Astrocyte of the hippocampus (primary cell): ENCODE measurements around the gene SAMM50.

Experiments
- DNase-seq: peaks from one replicate; pipeline ENCODE4 v3.0.0; 2011; ENCODE audit warnings: low read depth, low spot score

SAMM50 gene

DNA sequence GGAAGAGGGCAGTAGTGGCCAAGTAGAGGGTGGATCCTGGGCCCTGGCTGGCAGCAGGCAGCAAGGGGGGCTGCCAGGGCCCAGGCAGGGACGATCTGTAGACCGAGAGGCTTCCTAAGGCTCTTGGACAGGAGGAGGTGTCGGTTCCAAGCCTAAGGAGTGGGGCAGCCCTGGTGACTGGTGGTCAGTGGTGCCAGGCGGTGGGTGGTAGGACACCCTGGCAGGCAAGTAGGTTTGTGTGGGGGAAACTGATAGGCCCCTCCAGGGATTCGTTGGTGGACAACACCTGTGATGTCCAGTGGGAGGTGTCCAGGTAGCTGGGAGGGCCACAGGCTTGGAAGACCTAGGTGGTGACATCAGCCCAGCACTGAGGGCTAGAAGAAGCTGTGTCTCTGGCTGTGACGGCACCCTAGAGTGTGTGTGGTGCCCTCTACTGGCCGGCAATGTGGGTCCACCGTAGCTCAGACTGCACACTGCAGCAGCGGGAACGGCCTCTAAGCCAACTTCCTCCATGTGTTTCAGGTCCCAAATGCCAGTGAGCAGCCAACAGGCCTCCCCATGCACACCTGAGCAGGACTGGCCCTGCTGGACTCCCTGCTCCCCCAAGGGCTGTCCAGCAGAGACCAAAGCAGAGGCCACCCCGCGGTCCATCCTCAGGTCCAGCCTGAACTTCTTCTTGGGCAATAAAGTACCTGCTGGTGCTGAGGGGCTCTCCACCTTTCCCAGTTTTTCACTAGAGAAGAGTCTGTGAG lies 9.4 kb upstream of the SAMM50 start:
- peak; percentile 78 for DNase-seq

DNA sequence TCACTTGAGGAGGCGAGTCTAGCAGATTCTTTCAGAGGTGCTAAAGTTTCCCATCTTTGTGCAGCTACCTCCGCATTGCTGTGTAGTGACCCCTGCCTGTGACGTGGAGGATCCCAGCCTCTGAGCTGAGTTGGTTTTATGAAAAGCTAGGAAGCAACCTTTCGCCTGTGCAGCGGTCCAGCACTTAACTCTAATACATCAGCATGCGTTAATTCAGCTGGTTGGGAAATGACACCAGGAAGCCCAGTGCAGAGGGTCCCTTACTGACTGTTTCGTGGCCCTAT lies 8.9 kb upstream of the SAMM50 start:
- DNase-seq: peak; percentile 12

DNA sequence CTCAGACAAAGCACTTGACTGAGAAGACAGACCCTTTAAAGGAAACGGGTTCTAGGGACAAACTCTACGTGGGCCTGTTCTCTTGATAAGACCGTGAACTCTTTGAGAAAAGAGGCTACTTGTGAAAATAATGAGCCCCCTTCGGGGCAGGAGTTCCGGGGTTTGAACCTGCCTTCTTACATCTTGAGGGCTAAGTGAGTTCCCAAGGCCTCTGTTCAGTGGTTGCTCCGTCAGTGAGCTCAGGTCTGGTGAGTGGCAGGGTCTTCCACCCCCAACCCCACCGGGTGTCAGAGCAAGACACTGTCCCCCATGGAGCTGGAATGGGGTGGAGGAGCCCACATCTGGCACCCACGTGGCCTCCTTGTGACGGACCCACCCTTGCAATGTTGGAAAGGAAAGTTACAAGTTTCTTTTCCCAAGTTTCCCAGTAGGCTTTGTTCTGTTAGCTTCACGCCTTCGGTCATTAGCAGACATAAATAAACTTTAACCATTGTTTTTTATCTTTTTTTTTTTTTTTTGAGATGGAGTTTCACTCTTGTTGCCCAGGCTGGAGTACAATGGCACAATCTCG lies 6.3 kb upstream of the SAMM50 start:
- no peak for DNase-seq

DNA sequence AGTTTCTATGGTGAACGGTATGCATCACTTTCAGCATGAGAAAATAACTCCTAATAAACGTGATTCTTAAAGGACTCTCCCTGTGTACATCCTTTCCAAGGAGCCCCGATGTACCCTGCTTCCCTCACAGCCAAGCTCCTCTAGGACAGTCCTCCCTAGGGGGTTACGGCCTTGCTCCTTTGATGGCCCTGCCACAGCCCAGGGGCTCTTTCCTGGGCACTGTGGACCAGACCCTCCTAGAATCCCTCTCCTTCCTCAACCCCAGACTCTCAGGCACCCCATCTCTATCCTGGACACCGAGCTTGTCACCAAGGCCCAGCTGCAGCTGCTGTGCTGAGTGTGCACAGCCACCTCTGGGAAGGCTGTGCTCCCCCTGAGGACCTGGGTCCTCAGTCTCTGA lies 3.9 kb upstream of the SAMM50 start:
- no peak for DNase-seq

DNA sequence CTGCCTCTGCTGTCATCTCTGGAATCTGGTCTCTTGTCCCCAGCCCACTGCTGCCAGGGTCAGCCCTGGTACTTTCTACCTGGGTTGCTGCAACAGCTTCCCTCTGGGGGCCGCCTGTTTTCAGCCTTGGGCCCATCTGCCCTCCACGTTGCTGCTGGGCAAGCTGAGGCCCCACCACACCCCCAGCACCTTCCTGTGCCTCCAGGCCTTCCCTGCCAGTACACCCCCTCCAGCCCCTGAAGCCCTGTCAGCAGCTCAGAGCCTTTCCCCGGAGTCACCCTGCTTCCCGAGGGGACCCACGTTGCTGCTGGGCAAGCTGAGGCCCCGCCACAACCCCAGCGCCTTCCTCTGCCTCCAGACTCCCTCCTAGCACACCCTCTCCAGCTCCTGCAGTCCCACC lies 3.3 kb upstream of the SAMM50 start:
- no peak for DNase-seq

DNA sequence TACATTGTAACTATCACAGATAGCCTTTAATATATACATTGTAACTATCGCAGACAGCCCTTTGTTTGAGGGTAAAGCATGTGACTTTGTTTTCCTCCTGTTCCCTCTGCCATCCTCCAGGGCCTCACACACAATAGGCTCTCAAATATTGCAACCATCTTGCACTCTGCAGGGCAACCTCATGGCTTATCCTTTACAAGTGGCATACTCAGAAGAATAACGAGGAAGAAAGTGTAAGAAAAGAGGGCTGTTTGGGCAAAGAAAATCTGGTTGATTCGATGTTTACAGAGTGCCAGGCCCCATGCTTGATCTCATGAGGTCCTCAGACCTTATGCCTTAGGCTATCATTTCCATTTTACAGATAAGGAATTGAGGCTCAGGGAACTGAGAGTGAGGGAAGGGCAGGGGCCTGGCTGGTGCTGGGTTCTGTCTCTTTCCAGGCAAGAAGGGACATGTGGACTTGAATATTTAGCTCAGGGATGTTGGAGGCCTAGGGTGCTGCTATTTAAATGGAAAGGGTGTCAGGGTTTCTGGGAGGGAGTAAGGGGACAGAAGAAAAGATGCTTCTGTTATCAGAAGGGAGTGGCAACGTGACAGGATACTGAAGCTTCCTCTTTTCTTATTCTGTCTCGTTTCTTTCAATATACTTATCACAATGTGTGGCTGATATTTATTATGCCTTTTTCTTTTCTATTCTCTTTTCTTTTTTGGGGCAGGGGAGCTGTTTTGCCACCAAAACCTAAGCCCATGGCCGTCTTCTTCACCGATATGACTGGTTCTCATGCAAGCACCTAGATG lies 1.1 kb upstream of the SAMM50 start:
- DNase-seq: no peak

DNA sequence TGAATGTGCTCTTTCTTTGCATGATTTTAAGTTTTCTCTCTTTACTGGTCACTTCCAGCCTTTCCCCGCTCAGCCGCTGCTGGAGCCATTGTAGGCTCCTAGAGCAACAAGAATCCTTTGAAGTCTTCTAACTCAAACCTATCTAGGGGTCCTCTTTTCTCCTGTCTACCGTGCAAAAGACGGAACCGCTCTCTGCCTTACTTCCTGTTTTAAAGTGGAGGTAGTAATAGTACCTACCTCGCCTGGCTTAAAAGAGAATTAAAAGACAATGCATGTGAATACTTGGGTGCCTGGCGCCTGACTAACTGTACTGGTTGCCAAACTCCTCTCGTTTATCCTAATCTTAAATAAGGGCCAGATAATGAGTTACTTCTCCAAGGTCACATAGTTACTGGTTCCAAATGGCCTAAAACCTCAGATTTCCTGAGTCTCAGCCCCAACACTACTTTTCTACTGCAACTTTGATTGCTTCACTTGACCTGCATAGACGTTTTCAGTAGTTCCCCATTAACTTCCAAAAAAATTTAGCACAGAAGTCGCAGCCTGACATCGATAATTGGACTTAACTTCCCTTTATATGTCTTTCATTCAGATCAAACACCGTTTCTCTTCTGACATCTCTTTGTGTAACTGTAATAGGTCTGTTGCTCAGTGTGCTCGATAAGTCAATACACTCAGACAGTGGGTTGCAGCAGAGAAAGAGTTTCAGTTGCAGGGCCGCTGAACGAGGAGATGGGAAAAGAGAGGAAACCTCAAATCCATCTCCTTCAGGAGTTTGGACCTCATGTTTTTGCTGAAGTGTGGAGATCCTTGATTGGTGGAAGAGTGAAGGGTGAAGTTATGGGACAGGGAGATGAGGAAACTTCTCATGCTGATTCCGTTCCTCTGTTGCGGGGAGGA lies 891 bp downstream of the SAMM50 start:
- DNase-seq: no peak

DNA sequence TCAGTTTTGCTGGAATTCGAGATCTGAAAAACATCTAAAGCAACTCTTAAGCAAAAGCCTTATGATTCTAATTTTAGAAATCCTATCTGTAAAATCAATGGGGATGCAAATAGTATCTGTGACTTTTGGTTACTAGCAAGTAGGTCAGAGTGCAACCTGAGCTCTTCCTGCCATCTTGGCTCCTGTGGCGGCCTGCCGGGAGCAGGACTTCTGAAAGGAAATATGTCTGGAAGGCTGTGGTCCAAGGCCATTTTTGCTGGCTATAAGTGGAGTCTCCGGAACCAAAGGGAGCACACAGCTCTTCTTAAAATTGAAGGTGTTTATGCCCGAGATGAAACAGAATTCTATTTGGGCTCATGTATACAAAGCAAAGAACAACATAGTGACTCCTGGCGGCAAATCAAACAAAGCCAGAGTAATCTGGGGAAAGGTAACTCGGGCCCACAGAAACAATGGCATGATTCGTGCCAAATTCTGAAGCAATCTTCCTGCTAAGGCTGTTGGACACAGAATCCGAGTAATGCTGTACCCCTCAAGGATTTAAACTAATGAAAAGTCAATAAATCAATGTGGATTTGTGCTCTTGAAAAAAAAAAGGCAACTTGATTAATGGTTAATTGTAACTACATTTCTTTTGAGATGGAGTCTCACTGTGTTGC lies 1.7 kb downstream of the SAMM50 start:
- DNase-seq: no peak

DNA sequence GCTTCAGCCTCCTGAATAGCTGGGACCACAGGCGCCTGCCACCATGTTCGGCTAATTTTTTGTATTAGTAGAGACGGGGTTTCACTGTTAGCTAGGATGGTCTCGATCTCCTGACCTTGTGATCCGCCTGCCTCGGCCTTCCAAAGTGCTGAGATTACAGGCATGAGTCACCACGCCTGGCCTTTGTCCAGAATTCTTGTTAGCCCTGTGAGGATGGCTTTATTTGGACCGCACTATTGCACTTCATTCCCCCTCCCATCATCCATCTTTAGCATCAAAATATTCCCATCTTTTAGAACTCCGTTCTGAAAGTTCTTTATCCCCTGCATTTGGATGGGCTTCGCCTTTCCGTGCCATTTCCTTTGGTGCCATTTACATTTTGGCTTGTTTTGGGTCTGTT lies 2.6 kb downstream of the SAMM50 start:
- peak; percentile 14 for DNase-seq

DNA sequence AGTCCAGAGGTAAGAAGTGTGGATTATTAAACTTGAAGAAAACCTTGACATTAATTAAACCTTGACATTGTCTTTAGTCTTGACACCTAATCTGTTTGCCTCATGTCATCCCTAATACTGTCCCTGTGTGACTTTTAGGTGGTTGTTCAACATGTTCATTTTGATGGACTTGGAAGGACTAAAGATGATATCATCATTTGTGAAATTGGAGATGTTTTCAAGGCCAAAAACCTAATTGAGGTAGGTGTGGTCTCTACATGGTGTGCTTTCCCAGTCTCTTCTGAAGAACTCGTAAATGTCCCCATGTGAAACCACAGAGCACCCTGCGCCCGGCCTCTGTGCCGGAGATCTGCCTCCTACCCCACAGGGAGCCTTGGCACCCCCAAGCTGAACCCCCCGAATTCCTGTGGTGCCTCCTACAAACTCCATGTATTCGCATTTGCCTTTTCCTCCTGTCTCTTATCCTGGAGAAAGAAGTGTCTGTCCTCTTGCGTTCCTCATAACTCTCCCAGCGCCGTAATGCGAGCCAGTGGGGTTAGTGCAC lies 9.1 kb downstream of the SAMM50 start:
- DNase-seq: no peak

DNA sequence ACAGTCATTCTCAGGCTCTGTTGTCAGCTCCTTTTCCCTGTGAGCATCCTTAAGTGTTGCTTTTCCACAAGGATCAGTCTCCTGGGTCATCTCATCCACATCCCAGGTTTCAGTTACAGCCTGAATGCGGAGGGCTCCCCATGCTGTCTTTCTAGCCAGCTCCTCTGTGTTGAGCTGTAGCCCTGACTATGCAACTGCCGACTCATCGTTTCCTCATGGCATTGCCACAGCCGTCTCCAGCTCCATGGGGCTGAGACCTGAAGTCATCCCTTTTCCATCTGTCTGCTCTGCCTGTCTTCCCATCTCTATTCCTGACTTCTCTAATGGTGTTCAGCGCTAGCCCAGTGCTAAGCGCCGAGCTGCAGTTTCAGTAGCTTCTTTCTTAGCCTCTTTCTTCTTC lies 11.8 kb downstream of the SAMM50 start:
- DNase-seq: no peak

DNA sequence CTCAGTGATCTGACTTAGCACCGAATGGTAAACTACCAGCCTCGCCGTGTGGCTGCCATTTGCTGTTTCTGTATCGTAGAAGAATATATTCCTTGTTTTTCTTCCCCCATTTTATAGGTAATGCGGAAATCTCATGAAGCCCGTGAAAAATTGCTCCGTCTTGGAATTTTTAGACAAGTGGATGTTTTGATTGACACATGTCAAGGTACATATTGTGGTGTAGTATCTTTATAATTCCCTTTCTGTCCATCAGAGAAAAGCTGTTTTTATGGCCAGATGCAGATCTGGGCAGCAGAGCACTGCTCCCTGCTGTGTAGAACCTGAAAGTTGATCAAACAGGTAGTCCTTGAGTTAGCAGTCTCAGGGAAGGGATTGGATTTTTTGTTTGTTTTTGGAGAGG lies 13.4 kb downstream of the SAMM50 start:
- DNase-seq: no peak

DNA sequence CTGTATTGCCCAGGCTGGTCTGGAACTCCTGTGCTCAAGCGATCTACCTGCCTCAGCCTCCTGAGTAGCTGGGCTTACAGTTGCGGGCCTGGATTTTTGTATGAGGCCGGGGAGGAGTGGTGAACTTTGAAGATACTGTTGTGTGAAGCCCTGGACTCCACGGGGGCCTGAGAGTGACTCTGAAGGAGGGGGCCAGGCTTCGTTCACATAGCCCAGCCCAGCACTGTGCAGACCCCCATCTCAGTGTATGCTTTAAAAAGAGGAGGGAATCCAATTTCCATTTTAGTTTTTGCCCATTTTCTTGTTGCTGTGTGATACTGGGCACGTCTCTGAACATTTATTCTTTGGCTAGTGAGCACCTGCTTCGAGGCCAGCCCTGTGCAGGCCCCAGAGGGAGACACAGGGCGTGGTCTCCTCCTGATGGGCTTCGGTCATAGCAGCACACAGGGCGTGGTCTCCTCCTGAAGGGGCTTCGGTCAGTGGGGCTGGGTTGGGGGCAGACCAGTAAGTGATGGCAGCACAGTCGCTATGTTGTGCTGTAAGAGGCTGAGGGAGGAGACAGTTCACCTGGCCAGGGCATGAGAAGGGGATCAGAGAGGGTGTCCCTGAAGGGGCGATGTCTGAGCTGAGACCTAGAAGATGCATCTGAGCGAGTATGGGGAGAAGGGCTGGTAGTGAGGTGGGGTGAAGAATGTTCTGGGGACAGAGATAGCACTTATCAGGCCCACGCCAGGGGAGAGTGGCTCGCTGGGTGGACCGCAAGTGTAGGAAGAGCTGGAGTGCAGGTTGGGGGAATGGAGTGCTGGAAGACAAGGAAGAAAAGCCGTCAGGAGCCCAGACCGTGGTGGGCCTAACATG lies 14.0 kb downstream of the SAMM50 start:
- no peak for DNase-seq

DNA sequence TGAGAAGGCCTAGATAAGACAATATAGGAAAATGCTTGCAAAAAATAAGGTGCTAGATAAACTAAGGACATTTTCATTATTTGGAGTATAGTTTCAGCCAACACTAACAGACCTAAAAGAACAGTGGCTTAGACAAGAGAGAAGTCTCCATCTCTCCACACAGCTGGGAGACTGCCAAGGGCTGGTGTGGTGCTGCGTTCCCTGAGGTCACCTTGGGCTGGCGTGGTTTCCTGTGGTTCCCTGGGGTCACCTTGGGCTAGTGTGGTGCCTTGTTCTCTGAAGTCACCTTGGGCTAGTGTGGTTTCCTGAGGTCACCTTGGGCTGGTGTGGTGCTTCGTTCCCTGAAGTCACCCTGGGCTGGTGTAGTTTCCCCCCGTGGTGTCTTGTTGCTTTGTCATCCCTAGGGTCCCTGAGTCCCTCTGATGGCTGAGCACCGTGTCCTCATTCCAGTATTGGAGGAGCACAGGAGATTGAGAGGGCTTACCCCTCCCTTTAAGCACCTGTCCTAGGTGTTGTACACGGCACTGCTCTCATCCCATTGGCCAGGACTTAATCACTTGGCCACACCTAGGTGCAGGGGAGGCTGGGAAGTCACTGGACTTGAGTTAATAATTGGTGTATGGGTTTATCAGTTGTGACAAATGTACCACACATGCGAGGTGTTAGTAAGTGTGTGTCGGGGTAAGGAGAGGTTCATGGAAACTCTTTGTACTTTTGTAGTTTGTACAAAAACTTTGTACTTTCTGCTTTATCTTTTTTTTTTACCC lies 14.9 kb downstream of the SAMM50 start:
- no peak for DNase-seq

DNA sequence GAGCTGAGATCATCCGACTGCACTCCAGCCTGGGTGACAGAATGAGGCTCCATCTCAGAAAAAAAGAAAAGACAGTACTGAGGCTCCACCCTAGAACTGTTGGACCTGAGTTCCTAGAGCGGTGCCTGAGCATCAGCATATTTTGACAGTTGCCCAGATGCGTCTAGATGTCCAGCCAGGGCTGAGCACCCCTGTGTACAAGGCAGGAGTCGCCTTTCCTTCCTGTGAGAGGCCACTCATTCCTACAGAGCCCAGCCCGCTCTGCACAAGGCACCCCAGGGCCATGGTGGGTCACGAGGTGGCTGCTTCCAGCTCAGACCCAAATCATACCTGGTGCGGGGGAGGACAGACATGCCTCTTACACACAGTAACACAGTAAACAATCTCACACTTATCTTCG lies 15.9 kb downstream of the SAMM50 start:
- DNase-seq: no peak

DNA sequence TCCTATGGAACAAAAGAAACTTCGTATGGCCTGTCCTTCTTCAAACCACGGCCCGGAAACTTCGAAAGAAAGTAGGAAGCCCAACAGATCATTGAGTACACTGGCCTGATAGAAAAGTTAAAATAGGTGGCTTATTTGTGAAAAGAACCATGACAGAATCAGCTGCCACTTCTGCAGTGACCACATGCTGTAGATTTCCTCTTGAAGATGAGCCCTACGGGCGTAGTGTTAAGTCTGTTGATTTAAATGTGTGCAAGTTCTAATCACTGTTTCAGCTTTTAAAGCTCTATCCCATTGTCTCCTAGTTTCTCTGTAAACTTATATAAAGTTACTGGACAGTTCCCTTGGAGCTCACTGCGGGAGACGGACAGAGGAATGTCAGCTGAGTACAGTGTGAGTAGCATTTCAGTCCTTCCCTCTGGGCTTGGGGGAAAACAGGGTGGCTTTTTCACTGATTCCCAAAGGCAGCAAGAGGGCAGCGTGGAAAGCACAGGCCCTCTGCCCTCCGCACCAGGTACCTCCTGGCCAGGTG lies 17.8 kb downstream of the SAMM50 start:
- DNase-seq: no peak

DNA sequence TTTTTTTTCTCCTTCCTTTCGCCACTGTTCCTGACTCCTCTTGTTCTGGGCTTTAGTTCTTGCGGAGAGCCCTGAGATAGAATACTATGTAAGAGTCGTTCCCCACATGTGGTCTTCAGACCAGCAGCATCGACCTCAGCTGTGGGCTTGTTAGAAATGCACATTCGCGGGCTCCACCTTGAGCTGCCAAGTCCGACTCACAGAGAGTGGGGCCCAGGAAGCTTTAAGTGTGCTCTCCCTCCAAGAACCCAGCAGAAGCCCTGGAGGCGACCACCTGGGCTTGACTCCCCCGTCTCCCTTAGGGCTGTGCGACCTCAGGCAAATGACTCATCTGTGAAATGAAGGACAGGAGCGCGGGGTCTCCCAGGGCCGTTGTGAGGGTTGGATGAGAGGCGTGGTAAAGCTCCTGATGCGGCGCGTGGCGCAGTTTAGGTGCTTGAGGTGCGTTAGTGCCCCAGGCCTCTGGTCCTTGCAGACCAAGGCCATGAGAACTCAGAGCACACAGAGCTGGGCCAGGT lies 18.8 kb downstream of the SAMM50 start:
- DNase-seq: no peak

DNA sequence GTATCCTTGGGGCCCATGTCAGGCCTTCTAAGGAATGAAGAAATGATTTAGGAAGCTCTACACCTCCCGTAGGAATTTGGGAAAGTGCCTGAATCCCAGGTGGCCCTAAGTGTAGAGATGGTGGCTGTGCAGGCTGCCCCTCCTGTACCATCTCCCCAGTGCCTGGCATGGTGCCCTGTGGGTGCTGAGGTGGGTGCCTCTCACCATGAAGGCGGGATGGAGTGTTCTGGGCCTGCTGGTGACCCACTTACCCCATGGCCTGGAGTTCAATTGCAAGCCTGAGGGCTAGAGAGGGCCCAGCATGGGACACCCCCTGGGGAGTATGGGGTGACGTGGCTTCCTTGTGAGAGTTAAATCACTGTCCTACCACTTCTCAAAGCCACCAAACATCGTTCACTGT lies 19.8 kb downstream of the SAMM50 start:
- no peak for DNase-seq
